Stomach (tissue), 4 donors: ENCODE data around the gene HS6ST3.

ENCODE experiments used
- CTCF ChIP-seq, 7 experiments: fragments of 450-650 bp in 4 of 7; fragments of 200-600 bp in 3 of 7; sonication (generic) in 3 of 7; IDR thresholded peaks; one replicate each; pipeline ENCODE4 v1.5.1; 2016 to 2019; ENCODE audit warnings: antibody characterized with exemption in 7 of 7, control low read depth in 2 of 7, mild to moderate bottlenecking in 1 of 7
- EP300 ChIP-seq: sonication (generic); formaldehyde crosslinking; IDR thresholded peaks from one replicate; pipeline ENCODE4 v1.6.1; 2017; ENCODE audit warnings: antibody characterized with exemption
- POLR2A ChIP-seq, 4 donors: fragments of 450-650 bp; IDR thresholded peaks; one replicate each; pipeline ENCODE4 v1.6.1; 2016; ENCODE audit warnings: antibody characterized with exemption in 4 of 4, control low read depth in 2 of 4, mild to moderate bottlenecking in 1 of 4, moderate library complexity in 1 of 4

GRCh38 chr13:96781141-96781540 lies 691.2 kb downstream of the HS6ST3 start:
- no peak for TF ChIP-seq CTCF (IDR thresholded peaks at IDR 0.05)
- TF ChIP-seq POLR2A (IDR thresholded peaks at IDR 0.05), result no peak
- no peak for TF ChIP-seq EP300
